Islet precursor cell (in vitro differentiated cells): ENCODE results near the gene PRDM10.
"Not testable (repeated sequence)": the region's sequence is repeated elsewhere in the genome, so short reads cannot be mapped to it uniquely, and the experiment has no call there.

Experiments used
- DNase-seq: peaks from one replicate; pipeline ENCODE4 v3.0.0-alpha.2; 2018

The PRDM10 gene

GRCh38 chr11:129894278-129895125 is 108.1 kb downstream of the PRDM10 start:
- DNase-seq, result no peak

DNA sequence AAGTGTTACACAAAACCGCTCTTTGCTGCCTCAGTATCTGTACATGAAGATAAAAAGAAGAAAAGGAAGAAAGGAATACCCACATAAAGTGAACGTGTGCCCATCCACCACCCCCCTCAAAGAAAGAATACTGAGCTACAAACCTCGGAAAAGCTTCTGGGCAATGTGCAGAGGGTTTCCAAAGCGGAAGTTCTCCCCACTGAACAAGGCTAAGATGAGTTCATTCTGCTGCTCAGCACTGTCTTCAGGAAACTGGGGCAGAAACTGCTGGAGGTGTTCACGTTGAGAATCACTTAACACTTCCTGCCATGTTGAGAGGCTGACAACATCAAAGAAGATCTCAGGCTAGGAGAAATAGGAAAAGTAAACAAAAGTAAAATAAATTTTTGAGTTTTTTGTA is 114.2 kb downstream of the PRDM10 start:
- no peak for DNase-seq

DNA sequence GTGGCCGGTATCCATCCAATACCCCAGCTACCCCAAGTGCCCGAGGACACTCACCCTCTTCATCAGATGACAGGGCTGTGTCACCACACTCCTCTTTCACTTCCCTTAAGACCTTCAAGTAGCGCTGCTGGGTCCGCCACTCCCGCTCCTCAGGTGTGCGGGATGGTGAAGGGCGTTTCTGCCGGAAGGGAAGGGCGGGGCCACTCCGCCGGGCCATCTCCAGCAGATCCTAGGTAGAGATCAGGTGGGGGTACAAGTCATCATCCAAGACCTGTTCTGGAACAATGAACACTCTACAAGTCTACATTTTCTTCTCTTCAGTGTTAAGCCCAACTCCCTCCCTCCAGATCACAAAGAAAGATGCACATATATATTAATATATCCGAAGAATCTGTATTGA is 117.3 kb downstream of the PRDM10 start:
- DNase-seq, result no peak

- DNase-seq, result no peak
Measured at GRCh38 chr11:129884581-129884980, 118.1 kb downstream of the PRDM10 start.

DNA sequence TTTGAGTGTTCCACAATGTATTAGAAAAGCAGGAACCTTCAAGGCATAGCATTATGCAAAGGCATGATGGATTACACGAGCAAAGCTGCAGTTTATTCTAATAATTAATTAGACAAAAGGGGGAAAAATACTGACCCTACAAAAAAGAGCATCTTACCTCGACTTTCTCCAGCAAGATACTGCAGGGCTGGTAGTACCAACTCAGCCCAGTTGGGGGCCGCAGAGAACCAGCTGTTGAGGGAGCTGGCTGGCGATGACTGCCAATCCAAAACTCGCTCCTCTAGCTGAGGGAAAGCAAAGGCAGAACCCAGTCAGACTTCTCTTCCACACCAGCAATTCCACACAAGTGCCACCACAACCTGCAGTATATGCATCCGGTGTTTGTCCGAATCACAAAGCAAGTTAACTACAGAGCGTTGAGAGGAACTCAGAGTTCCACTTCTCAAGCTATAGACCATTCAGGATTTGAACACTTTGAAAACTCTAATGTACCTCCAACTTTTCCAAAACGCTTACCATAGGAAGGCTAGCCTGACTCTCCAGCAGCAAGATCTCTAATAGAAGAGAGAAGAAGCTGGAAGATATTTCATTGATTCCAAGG is 121.0 kb downstream of the PRDM10 start:
- DNase-seq, result peak; percentile 84

- no peak for DNase-seq
Measured at GRCh38 chr11:129880311-129880710, 122.3 kb downstream of the PRDM10 start.

DNA sequence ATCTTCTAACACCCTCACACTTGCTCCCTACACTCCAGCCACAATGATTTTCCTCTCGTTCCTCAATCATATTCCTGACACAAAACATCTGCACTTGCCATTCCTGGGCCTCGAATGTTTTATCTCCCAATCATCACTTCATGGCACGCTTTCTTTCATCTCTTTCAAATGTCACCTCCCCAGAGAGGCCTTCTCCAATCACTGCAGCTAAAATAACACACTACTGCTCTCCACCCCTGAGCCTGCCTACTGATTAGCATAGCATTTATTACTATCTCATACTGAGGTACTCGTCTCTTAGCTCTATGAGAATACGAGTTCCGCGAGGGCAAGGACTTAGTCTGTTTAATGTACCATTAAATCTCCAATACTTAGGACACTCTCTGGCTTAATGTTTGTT is 130.7 kb downstream of the PRDM10 start:
- no peak for DNase-seq

- not testable (repeated sequence) for DNase-seq
Measured at GRCh38 chr11:129868626-129869025, 134.0 kb downstream of the PRDM10 start.

GRCh38 chr11:129866311-129866710 is 136.3 kb downstream of the PRDM10 start:
- DNase-seq, result no peak

DNA sequence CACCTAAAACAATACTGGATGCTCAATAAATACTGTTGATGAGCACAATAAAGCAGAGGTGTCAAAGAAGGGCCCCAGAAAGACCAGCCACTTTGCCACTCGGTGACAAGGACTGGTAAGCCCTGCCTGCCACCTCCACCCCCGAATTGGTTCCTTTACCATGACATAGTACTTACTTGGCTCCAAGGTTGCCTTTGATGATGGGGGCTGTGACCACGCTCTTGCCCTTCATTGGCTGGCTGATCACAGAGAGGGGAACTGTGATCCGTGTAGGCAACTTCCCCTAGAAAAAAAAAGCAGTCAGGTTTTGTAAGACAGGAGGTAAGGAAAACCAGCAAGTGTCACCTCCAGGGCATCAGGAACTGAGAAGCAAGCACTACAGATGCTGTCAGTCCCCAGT is 136.9 kb downstream of the PRDM10 start:
- DNase-seq, result no peak

DNA sequence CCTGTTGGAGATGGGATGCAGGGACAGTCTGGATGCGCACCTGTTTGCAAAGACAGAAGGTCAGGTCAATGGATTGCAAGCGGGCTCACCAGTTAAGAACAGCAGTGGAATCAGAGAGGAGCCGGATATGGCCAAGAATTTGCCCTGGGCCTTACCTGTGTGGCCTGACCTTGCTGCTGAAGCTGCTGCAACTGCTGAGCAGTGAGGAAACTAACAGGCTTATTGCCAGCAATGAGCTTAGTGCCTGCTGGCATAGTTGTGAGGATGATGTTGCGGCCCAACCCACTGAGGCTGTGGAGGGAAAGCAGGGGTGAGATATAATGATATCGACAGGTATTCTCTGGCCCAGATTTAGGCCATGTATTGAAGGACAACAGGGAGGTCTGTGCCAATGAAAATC is 137.8 kb downstream of the PRDM10 start:
- DNase-seq, result no peak

DNA sequence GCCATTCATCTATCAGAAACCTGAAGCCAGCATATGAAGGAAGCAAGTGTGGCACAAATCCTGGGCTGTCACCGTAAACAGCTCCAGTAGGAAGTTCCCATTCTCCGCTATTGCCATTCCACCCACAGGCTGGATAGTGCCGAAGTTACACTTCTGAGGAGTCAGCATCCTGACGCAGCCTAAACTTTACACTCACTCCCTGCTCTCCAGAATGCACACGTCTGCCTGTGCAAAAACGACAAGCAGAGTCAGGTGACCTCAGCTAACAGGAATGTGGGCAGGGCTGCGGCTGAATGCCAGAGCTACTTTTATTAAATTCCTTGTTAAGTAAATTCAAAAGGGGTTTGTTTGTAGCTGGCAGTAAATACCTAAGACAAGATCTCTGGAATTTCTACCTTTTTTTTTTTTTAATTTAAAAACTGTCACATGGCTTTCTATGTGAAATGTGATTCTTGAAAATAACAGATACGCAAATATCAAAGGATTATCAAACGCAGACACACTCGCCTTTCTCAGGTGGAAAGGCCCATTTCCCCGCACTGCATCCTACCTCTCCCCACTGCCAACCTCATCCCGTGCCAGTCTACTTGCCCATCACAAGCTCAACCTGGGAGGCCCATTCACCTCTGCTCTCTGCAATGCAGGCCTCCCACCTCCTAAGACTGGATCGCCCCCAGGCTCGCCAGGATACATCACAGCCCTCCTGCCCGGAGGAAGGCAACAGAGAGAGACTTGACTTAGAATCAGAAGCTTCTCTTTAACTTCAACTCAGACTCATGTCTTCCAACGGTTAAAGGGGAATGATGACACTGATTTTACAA is 140.7 kb downstream of the PRDM10 start:
- DNase-seq, result peak; percentile 98

- DNase-seq, result no peak
Measured at GRCh38 chr11:129856036-129856435, 146.6 kb downstream of the PRDM10 start.

- DNase-seq, result no peak
Measured at GRCh38 chr11:129855086-129855485, 147.5 kb downstream of the PRDM10 start.

- DNase-seq, result no peak
Measured at GRCh38 chr11:129854232-129854805, 148.3 kb downstream of the PRDM10 start.

DNA sequence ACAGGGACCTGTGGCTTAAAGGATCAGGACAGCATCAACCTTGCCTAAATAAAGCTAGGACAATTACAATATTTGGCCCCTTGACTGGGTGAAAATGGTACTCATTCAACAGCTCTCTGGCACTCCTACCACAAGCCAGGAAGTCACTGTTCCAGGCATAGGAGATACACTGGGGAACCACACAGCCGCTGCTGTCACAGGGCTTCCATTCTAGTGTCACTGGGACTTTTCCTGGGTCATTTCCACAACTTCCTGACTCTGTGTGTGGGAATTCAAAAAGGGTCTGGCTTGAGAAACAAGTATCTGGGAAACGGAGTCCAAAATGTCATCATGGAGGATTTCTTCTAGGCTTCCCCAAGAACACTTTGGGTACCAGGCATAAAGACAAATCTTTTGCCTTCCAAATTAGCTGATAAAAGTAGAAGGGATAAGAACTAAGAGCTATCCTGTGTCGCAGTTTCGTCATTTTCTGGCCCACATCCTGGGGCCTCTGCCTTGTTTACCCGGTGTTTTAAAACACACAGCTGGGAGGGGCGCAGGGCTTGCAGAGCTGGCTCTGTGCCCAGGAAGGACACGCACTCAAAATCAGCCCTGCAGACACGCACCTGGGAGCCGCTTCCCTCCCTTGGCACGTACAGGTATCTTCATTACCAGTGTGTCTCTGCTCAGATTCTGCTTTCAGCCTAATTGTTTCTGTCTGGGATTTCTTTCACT is 149.0 kb downstream of the PRDM10 start:
- no peak for DNase-seq

DNA sequence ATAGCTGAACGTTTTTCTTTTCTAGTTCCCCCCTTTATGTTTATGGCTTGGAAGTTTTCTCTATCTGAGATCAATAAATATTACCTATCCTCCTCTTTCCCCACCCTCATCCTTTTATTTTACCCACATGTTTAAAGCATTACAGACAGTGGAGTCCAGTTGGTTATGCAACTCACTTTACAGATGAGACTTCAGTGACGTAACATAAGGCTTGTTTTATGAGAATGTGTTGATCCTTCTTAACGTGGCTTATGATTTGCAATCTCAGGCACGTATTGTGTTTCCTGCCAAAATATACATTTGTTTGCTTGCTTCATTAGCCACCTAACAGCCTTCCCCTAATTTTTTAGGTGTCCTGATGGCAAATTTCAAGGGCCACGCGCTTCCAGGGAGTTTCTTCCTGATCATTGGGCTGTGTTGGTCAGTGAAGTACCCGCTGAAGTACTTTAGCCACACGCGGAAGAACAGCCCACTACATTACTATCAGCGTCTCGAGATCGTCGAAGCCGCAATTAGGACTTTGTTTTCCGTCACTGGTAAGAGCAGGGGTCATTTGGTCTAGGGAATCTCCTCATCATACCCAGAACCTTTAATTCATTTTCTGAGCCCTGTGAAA is 150.4 kb downstream of the PRDM10 start:
- no peak for DNase-seq
